H1 (cell line): ENCODE data around the gene TASP1. TPM values are rescaled to one million over a fixed set of nuclear protein-coding genes. Genes with fewer than 3 reads are reported as not detected.
"Not testable (repeated sequence)": the region's sequence is repeated elsewhere in the genome, so short reads cannot be mapped to it uniquely, and the experiment has no call there.

Experiments
- CTCF ChIA-PET: fragments of 300-600 bp; sonication (Branson Sonifier 250); formaldehyde crosslinking; loops from one replicate; lab custom pipeline; 2021; ENCODE audit not compliant: partially characterized antibody; lab: Charles Lee
- POLR2A ChIA-PET: fragments of 300-600 bp; sonication (Branson Sonifier 250); formaldehyde crosslinking; loops from one replicate; lab custom pipeline; 2021; ENCODE audit warnings: inconsistent platforms; ENCODE audit not compliant: partially characterized antibody; lab: Charles Lee
- DNase-seq, 2 experiments: peaks; one replicate each; pipeline versions ENCODE4 v3.0.0 to v3.0.0-alpha.2; 2010 to 2022; ENCODE audit warnings: low spot score in 2 of 2, low read depth in 1 of 2, mixed read lengths in 1 of 2
- FAIRE-seq: peaks from 2 replicates; lab custom pipeline; 2011; peaks lifted over from hg19 to GRCh38; lab: Jason Lieb, UNC
- H2AFZ ChIP-seq: 2 replicates; pipeline ENCODE4 v1.8.1; 2012; ENCODE audit warnings: low read length, inconsistent platforms
- H2AK5ac ChIP-seq: 2 replicates; pipeline ENCODE4 v1.6.1; 2013; ENCODE audit warnings: low read depth, low read length
- H2BK120ac ChIP-seq: replicated peaks from 2 replicates; pipeline ENCODE3; 2013; ENCODE audit warnings: low read depth, low read length, inconsistent platforms
- H2BK12ac ChIP-seq: 2 replicates; pipeline ENCODE4 v1.6.1; 2013; ENCODE audit warnings: low read depth, low read length
- H2BK15ac ChIP-seq: 2 replicates; pipeline ENCODE4 v1.6.1; 2013; ENCODE audit warnings: low read length
- H2BK20ac ChIP-seq: 2 replicates; pipeline ENCODE4 v1.6.1; 2013; ENCODE audit warnings: low read length
- H2BK5ac ChIP-seq: 2 replicates; pipeline ENCODE4 v1.6.1; 2013; ENCODE audit warnings: low read depth, low read length
- H3K14ac ChIP-seq: 2 replicates; pipeline ENCODE4 v1.6.1; 2013; ENCODE audit warnings: inconsistent platforms; ENCODE audit not compliant: insufficient read length
- H3K18ac ChIP-seq: 2 replicates; pipeline ENCODE4 v1.6.1; 2013; ENCODE audit warnings: low read length; ENCODE audit errors: extremely low read depth
- H3K23ac ChIP-seq: 2 replicates; pipeline ENCODE4 v1.6.1; 2013; ENCODE audit warnings: inconsistent platforms; ENCODE audit not compliant: insufficient read length
- H3K23me2 ChIP-seq: 2 replicates; pipeline ENCODE4 v1.6.1; 2013; ENCODE audit warnings: low read depth, low read length
- H3K27ac ChIP-seq: 2 replicates; pipeline ENCODE4 v1.6.1; 2011; ENCODE audit warnings: low read depth, low read length, inconsistent platforms
- H3K27me3 ChIP-seq, 4 experiments: replicated peaks in 1 of 4; 1 replicate in 1 of 4; 2 replicates in 3 of 4; pipeline versions ENCODE4 v1.6.1 to v1.8.1; 2011 to 2013; ENCODE audit warnings: low read length in 3 of 4, mild to moderate bottlenecking in 3 of 4, inconsistent platforms in 2 of 4, mixed read lengths in 2 of 4, moderate library complexity in 1 of 4; ENCODE audit not compliant: control insufficient read depth in 3 of 4, insufficient read depth in 3 of 4; ENCODE audit errors: extremely low read depth in 1 of 4
- H3K36me3 ChIP-seq, 4 experiments: 2 replicates each; pipeline versions ENCODE4 v1.6.1 to v1.8.1; 2011 to 2013; ENCODE audit warnings: mild to moderate bottlenecking in 4 of 4, low read length in 3 of 4, moderate library complexity in 2 of 4, control low read depth in 1 of 4, inconsistent platforms in 1 of 4; ENCODE audit not compliant: insufficient read depth in 4 of 4, control insufficient read depth in 2 of 4
- H3K4ac ChIP-seq: replicated peaks from 2 replicates; pipeline ENCODE3; 2013; ENCODE audit warnings: low read length, low read depth, mixed read lengths, inconsistent platforms; ENCODE audit not compliant: insufficient read length
- H3K4me1 ChIP-seq, 4 experiments: replicated peaks in 1 of 4; 1 replicate in 1 of 4; 2 replicates in 3 of 4; pipeline versions ENCODE4 v1.6.1 to v1.8.1; 2011 to 2013; ENCODE audit warnings: low read length in 3 of 4, inconsistent platforms in 2 of 4, mixed read lengths in 1 of 4; ENCODE audit not compliant: insufficient read depth in 4 of 4, control insufficient read depth in 3 of 4
- H3K4me2 ChIP-seq, 2 experiments: 2 replicates each; pipeline versions ENCODE4 v1.6.1 to v1.8.1; 2011 to 2013; ENCODE audit warnings: low read depth in 2 of 2, low read length in 2 of 2, control low read depth in 1 of 2, inconsistent platforms in 1 of 2, mild to moderate bottlenecking in 1 of 2; ENCODE audit not compliant: insufficient read depth in 1 of 2
- H3K4me3 ChIP-seq, 4 experiments: fragments of 200-600, 300-600 bp in 1 of 4; sonication (generic), shearing (Covaris generic), sonication (Bioruptor Twin) in 1 of 4; 2 replicates each; pipeline versions ENCODE4 v1.5.1 to v1.8.1; 2011 to 2016; ENCODE audit warnings: low read length in 4 of 4, low read depth in 3 of 4, control low read depth in 2 of 4, inconsistent platforms in 2 of 4, mild to moderate bottlenecking in 2 of 4, mixed read lengths in 1 of 4, moderate library complexity in 1 of 4; ENCODE audit not compliant: insufficient read depth in 2 of 4; ENCODE audit errors: extremely low read depth in 1 of 4
- H3K56ac ChIP-seq: replicated peaks from 2 replicates; pipeline ENCODE3; 2013; ENCODE audit warnings: low read depth, mild to moderate bottlenecking, mixed read lengths, low read length, inconsistent platforms; ENCODE audit not compliant: insufficient read length
- H3K79me1 ChIP-seq: 2 replicates; pipeline ENCODE4 v1.6.1; 2013; ENCODE audit warnings: low read depth, low read length, control low read depth
- H3K79me2 ChIP-seq, 2 experiments: 2 replicates each; pipeline versions ENCODE4 v1.6.1 to v1.8.1; 2012 to 2013; ENCODE audit warnings: low read length in 2 of 2, mild to moderate bottlenecking in 2 of 2, inconsistent platforms in 1 of 2; ENCODE audit not compliant: insufficient read depth in 2 of 2, control insufficient read depth in 1 of 2
- H3K9ac ChIP-seq, 4 experiments: replicated peaks in 1 of 4; 1 replicate in 1 of 4; 2 replicates in 3 of 4; pipeline versions ENCODE4 v1.6.1 to v1.8.1; 2011 to 2013; ENCODE audit warnings: low read depth in 3 of 4, low read length in 3 of 4, control low read depth in 2 of 4, mild to moderate bottlenecking in 2 of 4, moderate library complexity in 2 of 4, inconsistent platforms in 1 of 4; ENCODE audit errors: extremely low read depth in 1 of 4
- H3K9me3 ChIP-seq, 2 experiments: 2 replicates each; pipeline versions ENCODE4 v1.6.1 to v1.8.1; 2012 to 2013; ENCODE audit warnings: mild to moderate bottlenecking in 2 of 2, moderate library complexity in 2 of 2, control low read depth in 1 of 2, inconsistent platforms in 1 of 2, low read depth in 1 of 2, low read length in 1 of 2, mixed read lengths in 1 of 2; ENCODE audit not compliant: insufficient read depth in 2 of 2
- H4K20me1 ChIP-seq, 2 experiments: replicated peaks in 1 of 2; 2 replicates each; pipeline versions ENCODE3 to v1.8.1; 2011 to 2013; ENCODE audit warnings: inconsistent platforms in 2 of 2, low read length in 2 of 2, mild to moderate bottlenecking in 1 of 2; ENCODE audit not compliant: insufficient read depth in 2 of 2, control insufficient read depth in 1 of 2
- H4K5ac ChIP-seq: 2 replicates; pipeline ENCODE4 v1.6.1; 2013; ENCODE audit warnings: low read length, low read depth, mixed read lengths, inconsistent platforms; ENCODE audit not compliant: insufficient read length
- H4K8ac ChIP-seq: 2 replicates; pipeline ENCODE4 v1.8.0; 2013; ENCODE audit warnings: mild to moderate bottlenecking, moderate library complexity, low read length, inconsistent platforms; ENCODE audit not compliant: insufficient read depth; ENCODE audit errors: extremely low read depth
- H4K91ac ChIP-seq: replicated peaks from 2 replicates; pipeline ENCODE3; 2013; ENCODE audit warnings: low read length, mixed read lengths, inconsistent platforms; ENCODE audit not compliant: insufficient read length
- WGBS, 2 experiments: shearing (Covaris generic) in 1 of 2; methylation state at CpG; one replicate each; pipeline versions ENCODE4 v1.1.6 to v1.1.7; 2013 to 2015; ENCODE audit warnings: low lambda C conversion rate in 2 of 2, mixed read lengths in 2 of 2, inconsistent platforms in 1 of 2, low coverage in 1 of 2, missing lambda C conversion rate in 1 of 2; ENCODE audit not compliant: insufficient replicate concordance in 2 of 2, insufficient coverage in 1 of 2, insufficient read length in 1 of 2; ENCODE audit errors: extremely low coverage in 1 of 2, missing lambda C conversion rate in 1 of 2; 5-methylcytosine and 5-hydroxymethylcytosine counted together
- polyA plus RNA-seq, 7 experiments: library from polyadenylated mRNA; depleted of rRNA in 3 of 7; stranded (reverse) in 5 of 7; unstranded in 2 of 7; fragments of >200 nt in 5 of 7; fragments of 200-250 nt in 2 of 7; gene quantifications; 1 replicate in 5 of 7; 2 replicates in 1 of 7; 4 replicates in 1 of 7; pipeline versions ENCODE4 v1.2.1 to v1.2.3, GENCODE V29; 2011 to 2013; ENCODE audit warnings: missing spikeins in 2 of 7, mixed read lengths in 2 of 7
- total RNA-seq: library from RNA; stranded (reverse); fragmentation: NEBNext Ultra II Directional; extraction: Animal tissue kit (Norgen Biotek cat#: 25700); gene quantifications from 2 replicates; pipeline ENCODE4 v1.2.1, GENCODE V29; 2021

The TASP1 gene
- total and polyA plus RNA-seq, 2 of the 8 experiments (the other 6 are each of a cell fraction or from before 2014, with no cell fraction given), result 4.5 to 10.9 TPM

DNA sequence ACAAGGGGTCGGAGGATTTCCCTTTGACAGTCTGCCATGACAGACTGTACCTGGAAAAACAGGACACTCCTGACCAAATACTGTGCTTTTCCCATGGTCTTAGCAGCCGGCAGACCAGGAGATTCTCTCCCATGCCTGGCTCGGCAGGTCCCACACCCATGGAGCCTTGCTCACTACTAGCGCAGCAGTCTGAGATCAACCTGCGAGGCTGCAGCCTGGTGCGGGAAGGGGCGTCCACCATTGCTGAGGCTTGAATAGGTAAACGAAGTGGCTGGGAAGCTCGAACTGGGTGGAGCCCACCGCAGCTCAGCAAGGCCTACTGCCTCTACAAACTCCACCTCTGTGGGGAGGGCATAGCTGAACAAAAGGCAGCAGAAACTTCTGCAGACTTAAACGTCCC lies 45.3 kb downstream of the TASP1 start:
- not testable (repeated sequence) for H2BK5ac ChIP-seq
- CTCF ChIA-PET, result interaction anchor here (1.4 to 2.2 kb wide), 2 partner anchors 9 to 17 kb away, joined by 4 to 6 read pairs; no protein-coding TSS in a partner anchor

More for the DNA sequence above, 45.3 kb downstream of the TASP1 start:
- not testable (repeated sequence) for H3K36me3 ChIP-seq, DNase-seq, H3K4me2 ChIP-seq, H3K9ac ChIP-seq, H3K56ac ChIP-seq, H3K9me3 ChIP-seq, H3K23ac ChIP-seq, H2AK5ac ChIP-seq, H3K79me2 ChIP-seq, H3K18ac ChIP-seq, H2BK12ac ChIP-seq, H3K27ac ChIP-seq, H3K4ac ChIP-seq, H2AFZ ChIP-seq, H3K4me1 ChIP-seq, H4K91ac ChIP-seq, H4K8ac ChIP-seq, H3K23me2 ChIP-seq, H2BK20ac ChIP-seq, H3K27me3 ChIP-seq, H4K5ac ChIP-seq, FAIRE-seq, H3K79me1 ChIP-seq, H4K20me1 ChIP-seq, H3K4me3 ChIP-seq, H3K14ac ChIP-seq, H2BK15ac ChIP-seq, H2BK120ac ChIP-seq
- 92% methylated on average over 11 of the region's 11 CpGs; no CpG with 5 or more reads in 1 of the 2 experiments for WGBS, 2 experiments
- POLR2A ChIA-PET, result interaction anchor here (1.3 kb wide), 1 partner anchor 139 kb away, joined by 3 read pairs; no protein-coding TSS in a partner anchor
